Activated CD4-positive, alpha-beta T cell treated with anti-CD3 and anti-CD28 coated beads, Interleukin-2, amount 50 U/mL, for 24 hours (primary cell): ENCODE results near the gene TWF2.
"Not testable (repeated sequence)": the region's sequence is repeated elsewhere in the genome, so short reads cannot be mapped to it uniquely, and the experiment has no call there.

Experiments
- DNase-seq, 2 donors: peaks; one replicate each; pipeline ENCODE4 v3.0.0-alpha.2; 2020; ENCODE audit warnings: low read depth in 1 of 2, low spot score in 1 of 2

TWF2 gene

DNA sequence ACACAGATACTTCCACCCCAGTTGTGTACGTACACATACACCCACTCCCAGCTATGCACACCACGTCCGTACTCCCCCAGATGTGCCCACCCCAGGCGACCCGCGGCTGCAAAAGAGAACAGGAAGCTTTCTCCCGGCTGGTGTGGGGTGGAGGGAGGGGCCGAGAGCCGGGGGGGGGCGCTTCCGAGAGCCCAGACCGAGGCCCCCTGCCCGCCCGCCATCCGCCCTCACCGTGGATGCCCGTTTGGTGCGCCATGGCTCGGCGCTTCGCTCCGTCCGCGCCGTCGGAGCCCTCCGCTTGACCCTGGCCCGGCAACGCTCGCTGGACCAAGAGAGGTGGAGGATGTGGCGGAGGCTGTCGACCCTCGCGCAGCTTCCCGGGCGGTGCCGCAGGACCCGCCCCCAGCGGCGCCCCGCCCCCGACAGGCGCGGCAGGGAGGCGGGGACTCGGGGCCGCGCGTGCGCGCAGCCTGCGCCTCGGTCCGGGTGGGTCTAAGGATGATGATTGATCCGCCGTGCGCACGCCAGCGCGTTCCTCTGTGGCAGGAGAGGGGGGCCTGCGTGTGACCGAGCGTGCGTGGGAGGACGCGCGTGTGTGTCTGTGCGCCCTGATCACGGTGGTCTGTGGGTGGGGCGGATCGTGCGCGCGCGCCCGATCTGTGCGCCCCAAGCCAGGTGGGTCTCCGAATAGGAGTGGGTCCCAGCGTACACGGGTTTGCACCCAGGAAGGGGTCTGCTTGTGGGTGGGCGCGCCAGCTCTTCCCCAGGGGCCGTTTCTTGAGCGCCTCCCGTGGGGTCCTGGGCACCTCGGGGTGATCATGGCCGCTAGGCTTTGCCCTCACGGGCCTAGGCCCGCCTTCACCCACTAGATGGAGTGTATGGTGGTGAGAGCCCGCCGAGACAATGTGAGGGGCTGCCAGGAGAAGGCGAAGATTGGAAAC lies at the start of gene TWF2:
Gene TWF2, minus strand, starts transcription at position 398 of the 941 bp plus-strand sequence. Its CDS starts 142 bp downstream, at position 256.
- DNase-seq, result peak; percentile 75 to 79

DNA sequence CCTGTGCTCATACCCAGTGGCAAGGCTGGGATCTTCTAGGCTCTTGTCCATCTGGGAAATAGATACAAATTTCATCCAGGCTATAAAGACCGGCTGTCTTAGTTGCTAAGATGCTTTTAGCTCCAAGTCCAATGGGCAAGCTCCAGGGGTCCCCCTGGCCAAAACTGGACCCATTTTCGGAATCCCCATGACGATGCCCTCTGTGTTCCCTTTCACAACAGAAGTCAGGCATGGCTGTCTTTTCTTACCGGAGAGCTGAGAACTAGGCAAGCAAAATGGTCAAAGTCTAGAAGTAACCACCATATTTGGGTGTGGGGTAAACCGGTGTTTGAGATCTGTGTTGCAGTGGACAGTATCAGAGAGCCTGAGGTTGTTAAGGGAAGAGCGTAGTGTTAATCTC lies 49.7 kb upstream of the TWF2 start:
- no peak for DNase-seq

DNA sequence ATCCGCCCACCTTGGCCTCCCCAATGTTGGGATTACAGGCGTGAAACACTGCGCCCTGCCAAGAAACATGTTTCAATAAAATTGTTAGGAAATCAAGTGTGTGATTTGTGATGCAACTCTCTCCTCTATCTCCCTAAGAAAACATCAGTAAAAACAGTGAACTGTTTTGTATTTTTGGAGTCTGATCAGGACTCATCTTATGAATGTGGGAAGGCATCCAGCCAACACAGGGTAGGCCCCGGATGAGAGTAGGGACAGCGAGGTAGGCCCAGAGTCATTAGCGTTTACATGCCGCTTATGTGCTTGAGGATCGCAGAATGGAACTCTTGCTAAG lies 47.8 kb upstream of the TWF2 start:
- no peak for DNase-seq

DNA sequence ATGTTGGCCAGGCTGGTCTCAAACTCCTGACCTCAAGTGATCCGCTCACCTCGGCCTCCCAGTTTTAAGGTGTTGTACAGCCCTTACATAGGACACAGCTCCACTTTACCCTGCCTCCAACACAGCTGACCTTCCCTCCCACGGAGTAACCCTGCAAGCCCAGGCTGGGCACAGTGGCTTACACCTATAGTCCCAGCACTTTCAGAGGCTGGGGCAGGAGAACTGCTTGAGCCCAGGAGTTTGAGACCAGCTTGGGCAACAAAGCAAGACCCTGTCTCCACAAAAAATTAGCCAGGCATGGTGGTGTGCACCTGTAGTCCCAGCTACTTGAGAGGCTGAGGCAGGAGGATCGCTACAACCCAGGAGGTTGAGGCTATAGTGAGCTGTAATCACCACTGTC lies 45.1 kb upstream of the TWF2 start:
- DNase-seq, result not testable (repeated sequence)

DNA sequence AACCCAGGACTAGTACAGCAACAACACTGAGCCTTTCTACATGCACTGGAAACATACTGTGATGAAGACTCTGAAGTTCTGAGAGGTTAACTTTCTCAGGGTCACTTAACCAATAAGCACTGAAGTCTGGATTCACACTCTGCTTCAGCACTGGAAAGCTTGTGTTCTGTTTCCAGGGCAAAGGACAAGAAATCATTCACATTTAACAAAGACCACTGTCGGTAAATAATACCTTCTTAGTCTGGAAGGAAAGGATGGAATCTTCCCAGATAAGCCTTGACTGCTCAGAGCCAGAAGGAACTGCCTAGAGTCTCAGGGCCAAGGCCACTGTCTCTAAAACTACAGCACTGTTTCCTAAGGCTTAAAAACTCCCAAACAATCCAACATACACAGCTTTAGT lies 44.3 kb upstream of the TWF2 start:
- DNase-seq, result no peak

DNA sequence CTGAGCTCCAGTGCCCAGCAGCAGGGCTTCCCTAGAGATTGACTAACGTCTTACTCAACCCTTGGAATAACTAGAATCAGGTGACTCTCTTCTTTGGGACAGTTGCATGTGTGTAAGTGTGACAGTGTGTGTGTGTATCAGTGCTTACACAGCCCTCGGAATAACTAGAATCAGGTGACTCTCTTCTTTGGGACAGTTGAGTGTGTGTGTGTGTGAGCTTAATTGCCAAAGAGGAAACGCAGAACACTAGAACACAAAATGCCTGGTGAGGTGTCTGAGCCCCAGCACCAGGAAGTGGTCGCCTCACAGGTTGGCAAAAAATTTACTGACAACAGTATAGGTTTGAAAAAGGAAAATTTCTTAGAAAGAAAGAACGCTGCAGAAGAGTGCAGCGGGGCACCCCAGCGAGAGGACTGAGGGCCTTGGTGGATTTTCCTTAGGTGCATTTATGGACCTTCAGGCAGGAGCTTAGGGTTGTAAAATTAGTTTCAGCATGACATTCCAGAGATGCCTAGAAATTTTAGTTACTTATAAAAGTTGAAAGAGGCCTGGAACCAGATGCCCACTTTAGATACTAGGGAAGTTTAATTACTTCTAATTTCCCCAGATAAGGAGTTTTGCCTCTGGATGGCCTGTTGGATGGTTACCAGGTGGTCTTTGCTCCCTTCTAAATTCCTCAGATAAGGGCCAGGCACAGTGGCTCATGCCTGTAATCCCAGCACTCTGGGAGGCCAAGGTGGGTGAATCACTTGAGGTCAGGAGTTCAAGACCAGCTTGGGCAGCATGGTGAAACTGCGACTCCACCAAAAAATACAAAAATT lies 43.2 kb upstream of the TWF2 start:
- DNase-seq, result no peak

DNA sequence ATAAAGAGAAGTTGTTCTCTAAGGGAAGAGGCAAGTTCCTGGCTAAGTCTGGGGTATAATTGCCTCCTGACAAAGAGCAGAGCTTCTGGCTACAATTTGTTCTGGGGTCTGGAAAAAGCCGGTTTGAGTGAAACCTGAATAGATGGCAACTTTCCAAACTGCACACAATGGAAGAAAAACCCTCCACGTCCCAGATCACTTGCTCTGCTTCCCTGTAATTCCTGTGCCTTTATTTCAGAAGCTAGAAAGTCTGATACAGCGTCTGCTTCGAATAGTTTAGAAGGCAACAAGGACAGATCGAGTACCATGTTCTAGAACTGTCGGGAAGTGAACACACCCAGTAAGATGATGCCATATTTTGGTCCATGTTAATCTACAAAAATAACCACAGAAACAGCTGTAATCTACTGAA lies 41.1 kb upstream of the TWF2 start:
- no peak for DNase-seq

DNA sequence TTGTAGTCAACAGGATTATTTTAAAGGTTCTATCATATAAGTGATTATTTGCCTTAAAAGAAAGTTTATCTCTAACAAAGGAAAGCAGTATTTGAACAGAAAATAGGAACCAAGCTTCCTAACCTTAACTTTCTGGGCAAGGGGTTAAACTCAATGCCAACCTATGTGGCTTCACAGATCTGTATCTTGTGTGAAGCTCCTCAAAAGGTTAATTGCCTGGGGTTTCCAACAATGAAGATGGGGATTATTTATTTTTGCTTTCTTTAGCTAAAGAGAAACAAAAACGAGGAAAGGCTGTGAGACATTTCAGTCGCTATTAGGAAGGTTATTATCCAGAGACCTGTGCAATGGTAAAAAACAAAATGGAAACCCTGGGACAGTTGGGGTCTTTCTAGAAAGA lies 40.6 kb upstream of the TWF2 start:
- no peak for DNase-seq

DNA sequence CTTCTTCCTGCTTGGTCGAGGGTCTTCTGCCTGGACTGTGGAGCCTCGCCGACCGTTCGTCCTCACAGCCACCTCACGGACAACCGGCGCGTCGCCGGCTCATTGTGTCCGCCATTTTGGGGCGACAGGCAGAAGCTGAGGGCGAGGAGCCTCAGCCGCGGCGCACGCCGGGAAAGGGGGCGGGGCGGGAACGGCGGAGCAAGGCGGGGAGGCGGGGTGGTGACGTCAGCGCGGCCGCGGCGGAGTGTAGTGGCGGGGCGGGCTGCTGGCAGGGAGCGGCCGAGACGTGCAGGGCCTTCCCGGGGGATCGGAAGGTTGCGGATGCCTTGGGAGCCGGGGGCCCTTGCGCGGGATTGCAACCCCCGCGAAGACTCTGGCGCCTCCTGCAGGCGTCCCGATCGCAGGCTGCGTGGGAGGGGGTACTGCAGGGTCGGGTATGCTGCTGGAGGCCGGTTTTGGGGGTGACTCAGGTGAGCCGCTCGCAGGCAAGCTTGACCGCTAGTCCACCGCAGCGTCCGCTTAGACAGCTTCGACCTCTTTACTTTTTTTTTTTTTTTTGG lies 39.6 kb upstream of the TWF2 start, which contains the start of gene WDR82:
Gene WDR82, minus strand, starts transcription at position 140 of the 560 bp plus-strand sequence. CDS start 288 bp downstream, outside the sequence.
- peak; percentile 95 to 97 for DNase-seq

DNA sequence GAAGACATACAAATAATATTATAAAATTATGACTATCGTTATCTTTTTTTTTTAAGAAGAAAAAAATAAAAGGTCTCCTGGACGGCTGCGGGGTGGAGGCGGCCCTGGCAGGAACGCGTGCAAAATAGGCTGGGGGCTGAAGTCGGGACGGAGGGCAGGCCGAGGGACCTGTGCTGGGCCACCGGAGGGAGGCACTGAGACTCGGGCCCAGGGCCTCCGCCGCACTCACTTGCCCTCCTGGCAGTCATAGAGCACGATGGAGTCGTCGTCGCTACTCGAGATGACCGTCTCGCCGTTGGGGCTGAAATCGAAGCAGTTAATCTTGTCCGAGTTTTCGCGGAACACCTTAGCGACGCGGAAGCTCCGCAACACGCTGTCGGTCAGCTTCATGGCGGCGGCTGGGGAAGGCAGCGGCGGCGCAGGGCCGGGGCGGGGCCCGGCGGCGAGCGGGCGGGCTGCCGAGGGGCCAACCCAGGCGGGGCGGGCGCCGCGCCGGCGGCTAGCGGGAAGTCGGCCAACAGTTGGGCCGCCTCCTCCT lies 39.1 kb upstream of the TWF2 start:
- no peak for DNase-seq

DNA sequence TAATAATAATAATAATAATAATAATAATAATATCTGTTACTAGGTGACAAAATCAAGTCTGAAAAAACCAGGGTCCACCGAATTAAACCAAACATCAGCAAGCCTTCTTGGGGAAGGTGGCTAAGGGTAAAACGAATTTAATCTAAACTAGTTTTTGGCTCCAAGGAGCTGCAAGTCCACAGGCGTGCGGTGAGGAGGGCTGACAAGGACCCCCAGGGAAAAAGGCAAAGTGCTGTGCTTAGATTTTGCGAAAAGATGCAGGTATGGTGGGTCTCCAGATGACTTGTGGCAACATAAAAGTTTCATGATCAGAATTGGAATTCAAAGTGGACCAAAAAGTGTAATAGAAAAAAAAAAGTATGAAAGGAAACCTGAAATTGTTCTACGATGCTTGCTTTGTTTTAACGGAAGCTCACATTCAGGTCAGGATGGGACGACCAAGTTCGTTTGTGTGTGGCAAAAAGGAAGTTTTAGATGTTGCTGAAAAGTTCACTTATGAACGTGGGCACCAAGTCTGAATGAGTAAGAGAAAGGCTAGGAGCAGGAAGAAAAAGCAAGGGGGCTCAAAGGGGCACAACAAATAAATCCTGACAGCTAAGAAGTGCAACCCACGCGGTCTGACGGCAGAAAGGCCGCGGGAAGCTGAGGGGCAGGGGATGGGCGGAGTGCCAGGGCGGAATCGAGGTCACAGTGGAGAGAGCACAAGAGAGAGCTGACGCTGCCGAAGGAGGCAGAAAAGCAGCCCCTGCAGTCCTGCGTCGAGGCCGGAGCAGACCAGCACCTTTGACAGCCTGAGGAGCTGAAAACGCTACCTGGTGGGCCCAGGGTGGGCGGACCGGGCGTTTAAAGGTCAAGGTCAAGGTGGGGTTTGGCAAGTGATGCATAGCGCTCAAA lies 38.4 kb upstream of the TWF2 start:
- DNase-seq, result peak; percentile 59 to 68

DNA sequence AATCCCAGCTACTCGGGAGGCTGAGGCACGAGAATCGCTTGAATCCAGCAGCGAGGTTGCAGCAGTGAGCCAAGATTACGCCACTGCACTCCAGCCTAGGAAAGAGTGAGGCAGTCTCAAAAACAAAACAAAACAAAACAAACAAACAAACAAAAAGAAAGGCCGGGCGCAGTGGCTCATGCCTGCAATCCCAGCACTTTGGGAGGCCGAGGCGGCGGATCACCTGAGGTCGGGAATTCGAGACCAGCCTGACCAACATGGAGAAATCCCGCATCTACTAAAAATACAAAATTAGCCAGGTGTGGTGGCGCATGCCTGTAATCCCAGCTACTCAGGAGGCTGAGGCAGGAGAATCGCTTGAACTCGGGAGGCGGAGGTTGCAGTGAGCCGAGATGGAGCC lies 35.8 kb upstream of the TWF2 start:
- not testable (repeated sequence) for DNase-seq

DNA sequence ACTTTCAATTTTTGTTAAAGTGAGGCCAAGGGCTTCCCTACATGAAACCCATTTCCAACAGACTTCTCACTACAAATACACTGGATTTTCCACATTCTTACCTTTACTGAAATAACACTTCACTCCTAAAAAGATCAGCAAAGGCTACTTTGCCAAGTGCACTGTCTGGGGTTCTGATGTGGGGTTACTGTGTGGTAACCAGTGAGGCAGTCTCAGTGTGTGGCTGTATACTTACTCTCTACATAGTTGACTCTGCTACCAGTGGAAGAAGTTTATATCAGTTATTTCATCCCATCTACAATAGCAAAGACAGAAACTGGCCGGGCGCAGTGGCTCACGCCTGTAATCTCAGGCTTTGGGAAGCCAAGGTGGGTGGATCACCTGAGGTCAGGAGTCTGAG lies 33.9 kb upstream of the TWF2 start:
- DNase-seq, result no peak

DNA sequence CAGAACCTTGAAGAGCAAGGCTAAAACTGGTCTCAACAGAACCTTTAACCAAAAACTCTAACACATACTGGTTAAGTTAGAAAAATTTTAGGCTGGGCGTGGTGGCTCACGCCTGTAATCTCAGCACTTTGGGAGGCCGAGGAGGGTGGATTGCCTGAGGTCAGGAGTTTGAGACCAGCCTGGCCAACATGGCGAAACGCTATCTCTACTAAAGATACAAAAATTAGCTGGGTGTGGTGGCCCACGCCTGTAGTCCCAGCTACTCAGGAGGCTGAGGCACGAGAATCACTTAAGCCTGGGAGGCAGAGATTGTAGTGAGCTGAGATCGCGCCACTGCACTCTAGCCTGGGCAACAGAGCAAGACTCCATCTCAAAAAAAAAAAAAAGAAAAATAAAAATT lies 33.2 kb upstream of the TWF2 start:
- DNase-seq, result not testable (repeated sequence)

DNA sequence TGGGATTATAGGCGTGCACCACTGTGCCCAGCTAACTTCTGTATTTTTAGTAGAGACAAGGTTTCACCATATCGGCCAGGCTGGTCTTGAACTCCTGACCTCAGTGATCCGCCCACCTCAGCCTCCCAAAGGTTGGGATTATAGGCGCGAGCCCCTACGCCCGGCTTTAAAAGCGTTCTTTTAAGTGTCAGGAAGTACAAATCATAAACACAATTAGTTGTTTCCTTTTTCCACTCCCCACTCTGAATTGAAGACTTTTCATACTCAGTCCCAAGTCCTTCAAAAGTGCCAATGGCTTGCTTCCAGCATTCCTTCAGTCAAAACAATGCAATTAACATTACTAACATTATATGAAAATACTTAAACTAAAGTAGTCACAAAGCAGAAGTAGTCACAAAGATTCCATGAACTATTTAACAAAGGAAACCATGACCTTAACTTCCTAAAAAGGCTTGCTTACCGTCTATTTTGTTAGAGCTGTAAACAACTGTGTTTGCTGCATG lies 31.3 kb upstream of the TWF2 start:
- DNase-seq, result no peak

DNA sequence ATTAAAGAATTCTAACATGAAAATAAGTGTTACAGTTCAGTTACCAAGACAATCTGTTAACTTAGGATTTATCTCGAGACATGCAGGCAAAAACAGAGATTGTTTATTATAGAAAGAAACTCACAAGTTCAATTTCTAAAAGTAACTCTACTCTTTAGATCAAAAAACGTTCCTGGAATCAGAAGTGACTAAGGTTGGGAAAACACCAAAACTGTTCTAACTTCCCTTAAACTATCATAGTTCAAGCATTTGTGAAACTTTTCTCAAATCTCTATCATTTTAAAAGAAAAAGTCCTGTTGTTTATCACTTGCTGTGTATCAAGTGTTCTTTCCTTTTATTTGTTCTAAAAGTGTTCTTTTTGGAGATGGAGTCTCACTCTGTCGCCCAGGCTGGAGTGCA lies 30.8 kb upstream of the TWF2 start:
- no peak for DNase-seq

DNA sequence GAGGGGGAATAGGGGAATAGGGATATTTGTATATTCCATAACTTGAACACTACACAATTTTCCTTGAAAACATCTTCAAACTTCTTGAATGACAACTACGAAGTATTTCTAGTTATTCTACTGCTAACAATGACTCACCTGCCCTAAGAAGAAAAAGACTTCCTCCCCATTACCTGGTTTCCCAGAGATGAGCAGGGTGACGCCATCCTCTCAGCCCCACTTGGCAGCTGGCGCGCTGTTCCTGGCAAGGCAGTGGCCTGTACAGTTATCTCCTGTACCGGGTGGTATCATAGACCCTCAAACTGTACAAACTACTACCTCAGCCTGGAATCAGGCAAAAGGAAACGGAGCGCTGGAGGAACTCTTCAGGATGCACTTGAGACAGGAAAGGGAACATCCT lies 29.1 kb upstream of the TWF2 start:
- no peak for DNase-seq

DNA sequence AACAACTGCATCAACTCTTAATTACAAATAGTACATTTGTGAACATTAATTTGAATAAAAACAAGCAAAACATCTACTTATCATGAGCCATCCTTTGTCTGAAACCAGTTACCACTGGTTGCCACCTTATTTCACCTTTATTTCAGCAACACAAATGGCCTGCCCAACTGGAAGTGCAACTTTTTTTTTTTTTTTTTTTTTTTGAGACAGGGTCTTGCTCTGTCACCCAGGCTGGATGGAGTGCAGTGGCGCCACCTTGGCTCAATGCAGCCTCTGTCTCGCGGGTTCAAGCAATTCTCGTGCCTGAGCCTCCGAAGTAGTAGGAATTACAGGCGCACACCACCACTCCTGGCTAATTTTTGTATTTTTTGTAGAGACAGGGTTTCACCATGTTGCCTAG lies 26.4 kb upstream of the TWF2 start:
- no peak for DNase-seq

DNA sequence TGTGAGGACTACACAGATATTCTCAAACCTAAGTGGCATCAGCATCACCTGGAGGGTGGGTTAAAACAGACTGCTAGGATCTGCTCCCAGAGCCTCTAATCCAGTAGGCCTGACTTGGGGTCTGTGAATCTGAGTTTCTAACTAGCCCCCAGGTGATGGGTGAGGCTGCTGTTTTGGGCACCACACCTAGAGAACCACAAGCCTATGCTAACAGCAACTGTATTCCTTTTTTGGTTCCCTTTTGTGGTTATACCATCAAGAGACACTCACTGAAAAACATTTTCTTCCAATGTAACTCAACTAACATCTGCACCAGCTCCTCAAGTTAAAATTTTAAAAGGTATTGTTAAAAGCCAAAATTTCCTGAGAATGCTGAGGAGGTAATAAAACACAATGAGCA lies 23.5 kb upstream of the TWF2 start:
- no peak for DNase-seq

DNA sequence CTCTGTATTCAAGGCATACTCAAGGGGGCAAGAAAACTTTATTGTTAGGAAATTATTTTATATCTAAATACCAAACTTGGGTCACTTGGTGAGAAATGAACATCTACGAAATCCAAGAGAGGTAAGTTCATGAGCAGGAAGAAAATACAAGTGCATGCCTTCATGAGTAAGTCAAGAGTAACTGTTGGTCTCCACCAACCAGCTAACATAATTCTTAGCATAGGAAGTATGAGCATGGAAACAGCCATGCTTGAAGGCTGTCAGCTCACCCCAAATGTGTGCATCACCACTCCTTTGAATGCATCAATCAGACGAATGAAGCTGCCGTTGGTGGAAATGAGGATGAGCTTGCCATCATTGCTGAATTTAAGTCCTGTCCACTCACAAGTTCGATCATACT lies 20.5 kb upstream of the TWF2 start:
- no peak for DNase-seq
